Ovary (tissue), 9 donors: ENCODE measurements around the gene DNASE1L2. TPM values are rescaled to one million over a fixed set of nuclear protein-coding genes. Genes with fewer than 3 reads are reported as not detected.

Source experiments
- DNase-seq, 5 donors: peaks; one replicate each; pipeline ENCODE4 v3.0.0-alpha.2; 2019 to 2020
- H3K27ac ChIP-seq, 2 donors: fragments of 200-600 bp; one replicate each; pipeline versions ENCODE4 v1.5.1 to v1.8.0; 2019 to 2022
- H3K27me3 ChIP-seq: fragments of 200-600 bp; one replicate; pipeline ENCODE4 v1.8.0; 2022
- H3K36me3 ChIP-seq: fragments of 200-600 bp; sonication (generic); one replicate; pipeline ENCODE4 v1.5.1; 2019
- H3K4me1 ChIP-seq: one replicate; pipeline ENCODE4 v1.8.1; 2013; ENCODE audit warnings: mild to moderate bottlenecking, moderate library complexity; ENCODE audit not compliant: insufficient read depth
- H3K4me3 ChIP-seq: fragments of 200-600 bp; sonication (generic); one replicate; pipeline ENCODE4 v1.5.1; 2017
- H3K9me3 ChIP-seq, 2 donors: fragments of 200-600 bp in 1 of 2; sonication (generic) in 1 of 2; one replicate each; pipeline versions ENCODE4 v1.5.1 to v1.8.1; 2013 to 2019; ENCODE audit warnings: mild to moderate bottlenecking in 1 of 2, moderate library complexity in 1 of 2
- EP300 ChIP-seq: sonication (generic); formaldehyde crosslinking; IDR thresholded peaks from one replicate; pipeline ENCODE4 v1.6.1; 2017; ENCODE audit warnings: antibody characterized with exemption
- POLR2A ChIP-seq: fragments of 450-650 bp; IDR thresholded peaks from one replicate; pipeline ENCODE4 v1.6.1; 2017; ENCODE audit warnings: antibody characterized with exemption, mild to moderate bottlenecking, moderate library complexity
- WGBS, 3 donors: extraction: QIAGEN DNeasy Blood & Tissue Kit in 1 of 3; methylation state at CpG; one replicate each; pipeline versions ENCODE4 v1.1.5 to v1.1.7; 2013 to 2017; 5-methylcytosine and 5-hydroxymethylcytosine counted together
- intact Hi-C, 4 donors: fragments of 100-400 bp; cut with DNase I; formaldehyde crosslinking; loops; one replicate each; pipeline versions ENCODE4 v1.11.0 to v1.15.1; 2022 to 2023
- polyA plus RNA-seq, 2 donors: library from polyadenylated mRNA; stranded (reverse); fragments of 200-250 nt in 1 of 2; fragments of 350-450 nt in 1 of 2; fragmentation: Illumina TruSeq in 1 of 2; extraction: RNeasy Lipid Tissue Mini Kit (QIAGEN cat#74804) in 1 of 2; gene quantifications; one replicate each; pipeline ENCODE4 v1.2.3, GENCODE V29; 2013 to 2014
- total RNA-seq, 7 donors: library from RNA; depleted of rRNA in 2 of 7; stranded (reverse); fragments of >200 nt in 2 of 7; fragmentation: NEBNext Ultra II Directional in 3 of 7; extraction: Animal tissue kit (Norgen Biotek cat#: 25700) in 3 of 7; gene quantifications; one replicate each; pipeline versions ENCODE4 v1.1.0 to v1.2.4, GENCODE V29; 2016 to 2023
- TF ChIP-seq, protein P1 (sequence below), 3 donors: fragments of 450-650 bp in 2 of 3; fragments of 200-600 bp in 1 of 3; IDR thresholded peaks; one replicate each; pipeline versions ENCODE4 v1.5.1 to v1.8.0; 2016 to 2022; ENCODE audit warnings: antibody characterized with exemption in 3 of 3, mild to moderate bottlenecking in 1 of 3
- donor health status: DM: no; HTN: no; CAD: no; lungs with moderate emphysema.
- donor health status: DM: no; HTN: no; CAD: no.
- donor health status: Bipolar disorder and iron deficiency.
- donor health status: DM: yes; HTN: yes; CAD: no.
- donor health status: DM: no; HTN: no; CAD: no.
- donor health status: DM: yes; HTN: yes; CAD: no.

The DNASE1L2 gene
- total and polyA plus RNA-seq, 9 donors, result 0.37 to 1.1 (median 0.73) TPM; not detected in 1

DNA sequence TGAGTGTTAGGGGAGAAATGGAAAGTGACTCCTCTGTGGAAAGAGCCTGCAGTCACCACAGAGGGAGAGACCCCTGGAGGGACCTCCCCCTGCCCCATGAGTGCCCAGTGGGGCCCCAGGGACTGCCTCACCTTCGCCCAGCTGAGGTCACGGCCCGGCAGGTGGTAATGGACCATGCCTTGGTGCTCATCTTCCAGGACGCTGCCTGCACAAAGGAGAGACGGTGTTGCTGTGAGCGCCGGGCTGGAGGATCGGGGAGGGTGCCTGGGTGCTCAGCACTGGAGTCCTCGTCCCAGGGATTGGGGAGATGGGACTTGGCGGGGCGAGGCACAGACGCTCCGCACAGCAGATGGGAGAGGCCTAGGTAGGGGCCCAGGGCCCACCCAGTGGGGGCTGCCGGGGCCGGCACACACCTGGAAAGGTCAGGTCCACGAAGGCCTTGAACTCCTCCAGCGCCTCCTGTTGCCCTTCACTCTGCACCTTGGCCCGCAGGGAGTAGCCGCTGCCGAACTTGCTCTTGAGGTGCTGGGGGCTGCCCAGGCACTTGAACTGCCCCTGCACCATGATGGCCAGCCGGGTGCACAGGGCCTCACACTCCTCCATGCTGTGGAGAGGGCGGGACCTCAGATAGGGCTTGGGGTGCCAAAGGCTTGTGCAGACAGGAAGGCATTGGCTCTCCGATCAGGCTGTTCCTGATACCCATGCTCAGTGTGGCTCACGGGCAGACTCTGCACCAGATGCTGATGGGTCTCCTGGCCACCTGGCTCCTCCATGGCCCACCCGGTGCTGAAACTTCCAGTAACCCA, 41.4 kb downstream of the DNASE1L2 start:
- Histone ChIP-seq H3K4me1 (no peaks in the 10 kb centered on the region), H3K27ac (no peak overlapping the region), H3K27me3 (no peaks in the 10 kb centered on the region), H3K4me3 (no peak overlapping the region), H3K9me3 (no peaks in the 10 kb centered on the region), H3K36me3 (no peaks in the 10 kb centered on the region)
- 44 to 73% (median 64%) methylated on average over 24 to 25 of the region's 25 CpGs for WGBS, 3 donors
- no peak for DNase-seq
- intact Hi-C loops, result no loop called here
- TF ChIP-seq, protein P1, sequence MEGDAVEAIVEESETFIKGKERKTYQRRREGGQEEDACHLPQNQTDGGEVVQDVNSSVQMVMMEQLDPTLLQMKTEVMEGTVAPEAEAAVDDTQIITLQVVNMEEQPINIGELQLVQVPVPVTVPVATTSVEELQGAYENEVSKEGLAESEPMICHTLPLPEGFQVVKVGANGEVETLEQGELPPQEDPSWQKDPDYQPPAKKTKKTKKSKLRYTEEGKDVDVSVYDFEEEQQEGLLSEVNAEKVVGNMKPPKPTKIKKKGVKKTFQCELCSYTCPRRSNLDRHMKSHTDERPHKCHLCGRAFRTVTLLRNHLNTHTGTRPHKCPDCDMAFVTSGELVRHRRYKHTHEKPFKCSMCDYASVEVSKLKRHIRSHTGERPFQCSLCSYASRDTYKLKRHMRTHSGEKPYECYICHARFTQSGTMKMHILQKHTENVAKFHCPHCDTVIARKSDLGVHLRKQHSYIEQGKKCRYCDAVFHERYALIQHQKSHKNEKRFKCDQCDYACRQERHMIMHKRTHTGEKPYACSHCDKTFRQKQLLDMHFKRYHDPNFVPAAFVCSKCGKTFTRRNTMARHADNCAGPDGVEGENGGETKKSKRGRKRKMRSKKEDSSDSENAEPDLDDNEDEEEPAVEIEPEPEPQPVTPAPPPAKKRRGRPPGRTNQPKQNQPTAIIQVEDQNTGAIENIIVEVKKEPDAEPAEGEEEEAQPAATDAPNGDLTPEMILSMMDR (IDR thresholded peaks at IDR 0.05), result no peak
- TF ChIP-seq POLR2A (no peak), EP300 (no peak)

DNA sequence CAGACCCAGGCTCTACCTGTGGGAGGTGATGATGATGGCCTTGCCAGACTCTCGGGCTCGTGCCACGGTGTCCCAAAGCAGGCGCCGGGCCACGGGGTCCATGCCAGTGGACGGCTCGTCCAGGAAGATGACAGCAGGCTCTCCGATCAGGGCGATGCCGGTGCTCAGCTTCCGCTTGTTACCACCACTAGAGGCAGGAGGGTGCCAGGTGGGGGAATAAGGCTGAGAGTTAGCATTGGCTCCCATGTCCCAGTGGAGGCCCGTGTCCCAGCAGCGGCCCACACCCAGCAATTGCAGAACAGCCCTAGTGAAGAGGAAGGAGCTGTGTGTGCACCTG, 42.0 kb downstream of the DNASE1L2 start:
- no peak overlapping the region for H3K27ac ChIP-seq
- no peaks in the 10 kb centered on the region for H3K9me3 ChIP-seq
- 56 to 79% (median 72%) methylated on average over 9 to 14 of the region's 14 CpGs for WGBS, 3 donors
- no peak for DNase-seq
- H3K27me3 ChIP-seq, result no peaks in the 10 kb centered on the region
- H3K4me1 ChIP-seq, result no peaks in the 10 kb centered on the region
- no peaks in the 10 kb centered on the region for H3K36me3 ChIP-seq
- intact Hi-C loops, result no loop called here
- TF ChIP-seq, protein P1 (IDR thresholded peaks at IDR 0.05), result no peak
- TF ChIP-seq EP300, result no peak
- TF ChIP-seq POLR2A, result no peak
- no peak overlapping the region for H3K4me3 ChIP-seq

DNA sequence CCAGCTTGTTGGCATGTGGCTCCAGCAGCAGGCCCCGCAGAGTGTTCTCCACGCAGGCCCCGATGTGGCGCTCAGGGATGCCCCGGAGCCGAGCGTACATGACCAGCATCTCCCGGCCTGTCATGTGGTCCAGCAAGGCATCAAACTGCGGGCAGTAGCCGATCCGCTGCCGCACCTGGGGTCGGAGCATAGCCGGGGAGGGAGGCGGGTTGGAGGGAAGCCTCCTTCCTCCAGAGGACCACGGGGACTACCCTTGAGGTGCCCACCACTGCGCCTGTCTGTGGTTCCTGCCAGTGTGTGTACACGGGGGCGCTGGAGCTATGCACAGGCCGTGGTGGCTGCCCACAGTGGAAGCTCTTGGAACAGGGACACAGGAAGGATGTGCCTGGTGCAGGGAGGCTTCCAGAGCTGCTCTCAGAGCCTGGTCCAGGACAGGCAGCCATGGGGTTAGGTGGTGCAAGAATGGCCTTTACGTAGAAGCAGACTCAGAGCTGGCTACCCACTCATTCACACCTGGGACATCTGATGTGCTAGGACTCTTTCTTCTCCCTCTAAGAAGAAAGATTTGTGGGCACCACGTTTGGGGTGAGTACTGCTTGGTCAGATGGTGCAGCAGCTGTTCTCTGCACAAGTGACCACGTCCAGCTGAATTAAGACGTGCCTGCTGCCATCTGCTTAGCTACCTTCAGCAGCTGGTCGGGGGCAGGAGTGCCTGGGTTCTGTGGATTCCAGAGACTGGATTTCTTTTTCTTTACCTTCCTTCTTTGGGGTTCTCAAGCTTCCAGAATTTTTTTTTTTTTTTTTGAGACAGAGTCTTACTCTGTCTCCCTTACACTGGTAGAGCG, 42.9 kb downstream of the DNASE1L2 start:
- WGBS, 3 donors, result 76 to 88% (median 79%) methylated on average over 25 to 26 of the region's 26 CpGs
- no peak overlapping the region for H3K4me3 ChIP-seq
- intact Hi-C loops, result no loop called here
- TF ChIP-seq, protein P1 (IDR thresholded peaks at IDR 0.05), result no peak
- no peak for TF ChIP-seq POLR2A
- TF ChIP-seq EP300, result no peak
- H3K27me3 ChIP-seq, result no peaks in the 10 kb centered on the region
- DNase-seq, result no peak
- no peaks in the 10 kb centered on the region for H3K4me1 ChIP-seq
- no peaks in the 10 kb centered on the region for H3K9me3 ChIP-seq
- no peaks in the 10 kb centered on the region for H3K36me3 ChIP-seq
- H3K27ac ChIP-seq, result no peak overlapping the region

DNA sequence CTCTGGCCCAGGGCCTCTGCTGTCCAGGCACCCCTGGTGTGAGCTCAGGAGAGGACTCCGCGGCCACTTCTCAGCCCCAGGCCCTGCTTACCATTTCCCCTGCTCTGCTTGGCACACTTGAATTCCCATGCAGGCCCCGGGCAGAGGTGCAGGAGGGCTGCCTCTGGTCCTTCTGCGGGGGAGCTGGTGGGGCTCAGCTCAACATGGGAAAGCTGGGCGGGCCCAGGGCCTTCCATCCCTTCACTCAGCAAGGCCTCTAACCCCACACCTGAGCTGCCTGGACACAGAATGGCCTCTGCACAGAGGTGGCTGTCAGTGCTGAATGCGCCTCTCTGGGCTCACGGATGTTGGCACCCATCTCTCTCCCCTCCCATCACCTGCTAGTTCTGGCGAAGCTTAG, 44.2 kb downstream of the DNASE1L2 start:
- H3K36me3 ChIP-seq, result no peaks in the 10 kb centered on the region
- H3K4me1 ChIP-seq, result no peaks in the 10 kb centered on the region

More for the DNA sequence above, 44.2 kb downstream of the DNASE1L2 start:
- TF ChIP-seq EP300, result no peak
- TF ChIP-seq, protein P1 (IDR thresholded peaks at IDR 0.05), result no peak
- TF ChIP-seq POLR2A, result no peak
- Histone ChIP-seq H3K27me3 (no peaks in the 10 kb centered on the region), H3K27ac (no peak overlapping the region), H3K4me3 (no peak overlapping the region), H3K9me3 (no peaks in the 10 kb centered on the region)
- no peak for DNase-seq
- 80 to 90% (median 84%) methylated on average over 8 of the region's 8 CpGs for WGBS, 3 donors
- intact Hi-C loops, result no loop called here
